ENCODE measurements around the gene ZNF41.

ZNF41 gene

GRCh38 chrX:47481160-47481559, 1.9 kb downstream of the ZNF41 start:
- no peak overlapping the region for H3K27ac ChIP-seq (ENCODE audit: low read length)
- peak overlapping the region; percentile 91; the same call in 1 of the 2 replicates for H3K9ac ChIP-seq (ENCODE audit: low read depth, low read length)
- peak overlapping the region; percentile 82; the same call in 1 of the 2 replicates for H3K4me2 ChIP-seq (ENCODE audit: insufficient read depth, low read length)
- no peak for TF ChIP-seq EZH2 (IDR thresholded peaks at IDR 0.05; ENCODE audit: borderline replicate concordance, low read depth, low read length, severe bottlenecking)
- TF ChIP-seq CTCF (IDR thresholded peaks at IDR 0.05; ENCODE audit: borderline replicate concordance, extremely low read depth, low read length, poor library complexity, severe bottlenecking), result no peak
- H3K4me3 ChIP-seq (ENCODE audit: low read depth in 1 of 2, low read length in 2 of 2), result peak overlapping the region in 1 of 2 experiments; percentile 77; a peak in 1 of 4 replicates
- H3K27me3 ChIP-seq (ENCODE audit: insufficient read depth, low read length, poor library complexity), result no peaks in the 10 kb centered on the region
- peaks cover 32% of the 10 kb centered on the region for H3K4me1 ChIP-seq (ENCODE audit: insufficient read depth, low read length)
- H3K9me3 ChIP-seq (ENCODE audit: insufficient read depth, low read length, severe bottlenecking), result no peaks in the 10 kb centered on the region
- peaks cover 83% of the 10 kb centered on the region for H3K79me2 ChIP-seq (ENCODE audit: insufficient read depth, low read length)
- H3K36me3 ChIP-seq (ENCODE audit: insufficient read depth, low read length), result no peaks in the 10 kb centered on the region
- ATAC-seq (ENCODE audit: insufficient read depth, low read depth), result no peak
- H4K20me1 ChIP-seq (ENCODE audit: insufficient read depth, low read length), result no peaks in the 10 kb centered on the region
- no peak overlapping the region for H2AFZ ChIP-seq (ENCODE audit: low read depth, low read length)
- no peak for DNase-seq

DNA sequence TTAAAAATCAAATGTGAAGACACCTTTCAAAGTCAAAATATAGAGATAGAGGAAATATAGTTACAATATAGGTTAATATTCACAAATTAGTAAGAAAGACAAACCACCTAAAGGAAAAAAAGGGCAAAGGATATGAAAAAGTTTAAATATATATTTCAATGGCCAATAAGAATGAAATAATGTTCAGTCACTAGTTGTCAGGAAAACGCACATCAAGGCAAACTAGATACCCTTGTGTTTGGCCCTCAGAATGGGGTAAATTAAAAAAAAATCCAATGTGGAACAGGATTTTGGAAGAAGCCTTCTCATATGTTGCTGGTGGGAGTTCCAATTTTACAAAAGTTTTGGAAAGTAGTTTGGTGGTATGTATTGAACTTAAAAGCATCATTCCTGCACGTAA, 2.4 kb downstream of the ZNF41 start:
- DNase-seq, result no peak

GRCh38 chrX:47475476-47475875, 7.5 kb downstream of the ZNF41 start:
- no peak overlapping the region for H3K9ac ChIP-seq (ENCODE audit: low read depth, low read length)
- H3K4me2 ChIP-seq (ENCODE audit: insufficient read depth, low read length), result no peak overlapping the region
- H3K36me3 ChIP-seq (ENCODE audit: insufficient read depth, low read length), result no peaks in the 10 kb centered on the region
- no peak overlapping the region for H3K4me3 ChIP-seq (ENCODE audit: low read depth in 1 of 2, low read length in 2 of 2)
- DNase-seq (no peak), ATAC-seq (ENCODE audit: insufficient read depth, low read depth) (no peak)
- H3K4me1 ChIP-seq (ENCODE audit: insufficient read depth, low read length), result no peaks in the 10 kb centered on the region
- no peaks in the 10 kb centered on the region for H3K27me3 ChIP-seq (ENCODE audit: insufficient read depth, low read length, poor library complexity)
- peaks cover 79% of the 10 kb centered on the region for H3K79me2 ChIP-seq (ENCODE audit: insufficient read depth, low read length)
- H3K27ac ChIP-seq (ENCODE audit: low read length), result no peak overlapping the region
- H2AFZ ChIP-seq (ENCODE audit: low read depth, low read length), result no peak overlapping the region
- TF ChIP-seq CTCF (IDR thresholded peaks at IDR 0.05; ENCODE audit: borderline replicate concordance, extremely low read depth, low read length, poor library complexity, severe bottlenecking) (no peak), EZH2 (IDR thresholded peaks at IDR 0.05; ENCODE audit: borderline replicate concordance, low read depth, low read length, severe bottlenecking) (no peak)
- H4K20me1 ChIP-seq (ENCODE audit: insufficient read depth, low read length), result no peaks in the 10 kb centered on the region
- no peaks in the 10 kb centered on the region for H3K9me3 ChIP-seq (ENCODE audit: insufficient read depth, low read length, severe bottlenecking)

More for the DNA sequence above, 2.4 kb downstream of the ZNF41 start:
- Histone ChIP-seq H3K27ac (ENCODE audit: low read length) (no peak overlapping the region), H4K20me1 (ENCODE audit: insufficient read depth, low read length) (no peaks in the 10 kb centered on the region), H3K36me3 (ENCODE audit: insufficient read depth, low read length) (no peaks in the 10 kb centered on the region), H3K4me1 (ENCODE audit: insufficient read depth, low read length) (peaks cover 32% of the 10 kb centered on the region), H3K9ac (ENCODE audit: low read depth, low read length) (no peak overlapping the region), H3K4me2 (ENCODE audit: insufficient read depth, low read length) (no peak overlapping the region), H3K9me3 (ENCODE audit: insufficient read depth, low read length, severe bottlenecking) (no peaks in the 10 kb centered on the region), H3K27me3 (ENCODE audit: insufficient read depth, low read length, poor library complexity) (no peaks in the 10 kb centered on the region), H2AFZ (ENCODE audit: low read depth, low read length) (no peak overlapping the region), H3K79me2 (ENCODE audit: insufficient read depth, low read length) (peaks cover 85% of the 10 kb centered on the region), H3K4me3 (ENCODE audit: low read depth in 1 of 2, low read length in 2 of 2) (no peak overlapping the region)
- TF ChIP-seq CTCF (IDR thresholded peaks at IDR 0.05; ENCODE audit: borderline replicate concordance, extremely low read depth, low read length, poor library complexity, severe bottlenecking) (no peak), EZH2 (IDR thresholded peaks at IDR 0.05; ENCODE audit: borderline replicate concordance, low read depth, low read length, severe bottlenecking) (no peak)
- no peak for ATAC-seq (ENCODE audit: insufficient read depth, low read depth)

- H2AFZ ChIP-seq (ENCODE audit: low read depth, low read length), result no peak overlapping the region
- H3K4me2 ChIP-seq (ENCODE audit: insufficient read depth, low read length), result no peak overlapping the region
- no peaks in the 10 kb centered on the region for H3K9me3 ChIP-seq (ENCODE audit: insufficient read depth, low read length, severe bottlenecking)
- H3K79me2 ChIP-seq (ENCODE audit: insufficient read depth, low read length), result peaks cover 22% of the 10 kb centered on the region
- no peaks in the 10 kb centered on the region for H4K20me1 ChIP-seq (ENCODE audit: insufficient read depth, low read length)
- ATAC-seq (ENCODE audit: insufficient read depth, low read depth) (no peak), DNase-seq (no peak)
- no peaks in the 10 kb centered on the region for H3K4me1 ChIP-seq (ENCODE audit: insufficient read depth, low read length)
- peaks cover 39% of the 10 kb centered on the region for H3K36me3 ChIP-seq (ENCODE audit: insufficient read depth, low read length)
- no peak overlapping the region for H3K9ac ChIP-seq (ENCODE audit: low read depth, low read length)
- H3K4me3 ChIP-seq (ENCODE audit: low read depth in 1 of 2, low read length in 2 of 2), result no peak overlapping the region
- no peaks in the 10 kb centered on the region for H3K27me3 ChIP-seq (ENCODE audit: insufficient read depth, low read length, poor library complexity)
- H3K27ac ChIP-seq (ENCODE audit: low read length), result no peak overlapping the region
- no peak for TF ChIP-seq EZH2 (IDR thresholded peaks at IDR 0.05; ENCODE audit: borderline replicate concordance, low read depth, low read length, severe bottlenecking)
- no peak for TF ChIP-seq CTCF (IDR thresholded peaks at IDR 0.05; ENCODE audit: borderline replicate concordance, extremely low read depth, low read length, poor library complexity, severe bottlenecking)
Observed at GRCh38 chrX:47467106-47467505, 15.9 kb downstream of the ZNF41 start.

Measured in DND-41 (cell line).